K562 (cell line): ENCODE data around the gene C2CD2L. TPM values are rescaled to one million over a fixed set of nuclear protein-coding genes. Genes with fewer than 3 reads are reported as not detected.

Source experiments
- CREB3L1 ChIP-seq: fragments of 450-650 bp; IDR thresholded peaks from 2 replicates; pipeline ENCODE4 v1.6.1; 2014; ENCODE audit warnings: low read depth, mild to moderate bottlenecking, moderate library complexity, borderline replicate concordance
- ELK1 ChIP-seq: sonication (generic); formaldehyde crosslinking; IDR thresholded peaks from 2 replicates; pipeline ENCODE4 v1.8.1; 2022; ENCODE audit warnings: missing genetic modification reagents
- ESRRB ChIP-seq: fragments of 250-450 bp; sonication (Bioruptor Pico); IDR thresholded peaks from 2 replicates; pipeline ENCODE4 v1.5.0; 2020; ENCODE audit warnings: mild to moderate bottlenecking, moderate library complexity, borderline replicate concordance
- SRSF7 ChIP-seq: fragments of 200-400 bp; formaldehyde crosslinking; optimal IDR thresholded peaks from 2 replicates; pipeline ENCODE3; 2017; ENCODE audit warnings: mild to moderate bottlenecking, low read depth, low read length
- TAF15 ChIP-seq: fragments of 200-400 bp; formaldehyde crosslinking; IDR thresholded peaks from 2 replicates; pipeline ENCODE4 v1.6.1; 2017; ENCODE audit warnings: mild to moderate bottlenecking, low read depth, low read length, moderate library complexity
- TCFL5 ChIP-seq: fragments of 250-450 bp; sonication (Bioruptor Pico); conservative IDR thresholded peaks from 2 replicates; pipeline ENCODE4 v1.6.1; 2021; ENCODE audit warnings: mild to moderate bottlenecking, moderate library complexity, matching md5 sums
- TGIF2 ChIP-seq: sonication (generic); formaldehyde crosslinking; IDR thresholded peaks from 2 replicates; pipeline ENCODE4 v1.8.1; 2022; ENCODE audit warnings: mild to moderate bottlenecking, missing genetic modification reagents, moderate library complexity
- ZNF212 ChIP-seq: fragments of 450-650 bp; formaldehyde crosslinking; IDR thresholded peaks from 2 replicates; pipeline ENCODE4 v1.4.0; 2020; ENCODE audit warnings: mild to moderate bottlenecking
- ZNF263 ChIP-seq: sonication (generic); formaldehyde crosslinking; IDR thresholded peaks from 2 replicates; pipeline ENCODE4 v1.8.0; 2022; ENCODE audit warnings: mild to moderate bottlenecking, missing genetic modification reagents, borderline replicate concordance
- ZNF324 ChIP-seq: fragments of 250-450 bp; sonication (Bioruptor Pico); IDR thresholded peaks from 2 replicates; pipeline ENCODE4 v1.4.0; 2020; ENCODE audit warnings: mild to moderate bottlenecking
- ZNF551 ChIP-seq: fragments of 250-450 bp; sonication (Bioruptor Pico); IDR thresholded peaks from 2 replicates; pipeline ENCODE4 v1.5.0; 2021; ENCODE audit warnings: mild to moderate bottlenecking, moderate library complexity
- polyA plus RNA-seq, 8 experiments: library from polyadenylated mRNA; depleted of rRNA in 4 of 8; stranded (reverse) in 5 of 8; unstranded in 3 of 8; fragments of >200 nt; fragmentation: Nextera tagmentation in 2 of 8; fragmentation: Illumina TruSeq in 1 of 8; extraction: Ambion mirVana in 2 of 8; extraction: Trizol in 1 of 8; gene quantifications; 2 replicates each; pipeline versions ENCODE4 v1.2.1 to v1.2.3, GENCODE V29; 2011 to 2014; ENCODE audit warnings: inconsistent platforms in 1 of 8, missing spikeins in 1 of 8
- total RNA-seq, 7 experiments: library from RNA; depleted of rRNA in 6 of 7; stranded (reverse); fragments of >200 nt in 6 of 7; fragmentation: Illumina TruSeq in 2 of 7; extraction: Trizol in 2 of 7; gene quantifications; 2 replicates each; pipeline versions ENCODE4 v1.2.1 to v1.2.3, GENCODE V29; 2011 to 2021; ENCODE audit warnings: low replicate concordance in 1 of 7
- TF ChIP-seq, protein P1 (sequence below): fragments of 250-450 bp; sonication (Bioruptor Pico); IDR thresholded peaks from 2 replicates; pipeline ENCODE4 v1.8.0; 2022; ENCODE audit warnings: moderate library complexity, mild to moderate bottlenecking, inconsistent platforms
- TF ChIP-seq, protein P2 (sequence below): fragments of 450-650 bp; IDR thresholded peaks from 2 replicates; pipeline ENCODE4 v1.6.1; 2017; ENCODE audit warnings: mild to moderate bottlenecking, moderate library complexity
- TF ChIP-seq, protein P3 (sequence below): IDR thresholded peaks from 2 replicates; pipeline ENCODE4 v1.6.1; 2016; ENCODE audit warnings: missing genetic modification characterization, missing compliant biosample characterization
- TF ChIP-seq, protein P4 (sequence below): fragments of 200-800 bp; sonication (Bioruptor generic); IDR thresholded peaks from 2 replicates; pipeline ENCODE4 v1.6.1; 2017; ENCODE audit warnings: missing genetic modification characterization, missing compliant biosample characterization
- TF ChIP-seq, protein P5 (sequence below): fragments of 450-650 bp; formaldehyde crosslinking; IDR thresholded peaks from 2 replicates; pipeline ENCODE4 v1.4.0; 2020; ENCODE audit warnings: mild to moderate bottlenecking, moderate library complexity

Gene C2CD2L
- total and polyA plus RNA-seq, 9 of the 15 experiments (the other 6 are each of a cell fraction or from before 2014, with no cell fraction given), result 0.66 to 41.2 (median 14.8) TPM

GRCh38 chr11:119067371-119068222 is 39.5 kb upstream of the C2CD2L start, which contains the start of gene VPS11 (continued):
- TF ChIP-seq ZNF263 (CRISPR knock-in tag), result peak; percentile 24; the same call in 1 of the 2 replicates
- TF ChIP-seq CREB3L1, result 0 out of 2 replicates have a peak, but pooled peaks have one; percentile 34
- TF ChIP-seq ELK1 (CRISPR knock-in tag), result no peak
- TF ChIP-seq, protein P1, sequence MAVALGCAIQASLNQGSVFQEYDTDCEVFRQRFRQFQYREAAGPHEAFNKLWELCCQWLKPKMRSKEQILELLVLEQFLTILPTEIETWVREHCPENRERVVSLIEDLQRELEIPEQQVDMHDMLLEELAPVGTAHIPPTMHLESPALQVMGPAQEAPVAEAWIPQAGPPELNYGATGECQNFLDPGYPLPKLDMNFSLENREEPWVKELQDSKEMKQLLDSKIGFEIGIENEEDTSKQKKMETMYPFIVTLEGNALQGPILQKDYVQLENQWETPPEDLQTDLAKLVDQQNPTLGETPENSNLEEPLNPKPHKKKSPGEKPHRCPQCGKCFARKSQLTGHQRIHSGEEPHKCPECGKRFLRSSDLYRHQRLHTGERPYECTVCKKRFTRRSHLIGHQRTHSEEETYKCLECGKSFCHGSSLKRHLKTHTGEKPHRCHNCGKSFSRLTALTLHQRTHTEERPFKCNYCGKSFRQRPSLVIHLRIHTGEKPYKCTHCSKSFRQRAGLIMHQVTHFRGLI (CRISPR knock-in tag), result no peak
- TF ChIP-seq, protein P2, sequence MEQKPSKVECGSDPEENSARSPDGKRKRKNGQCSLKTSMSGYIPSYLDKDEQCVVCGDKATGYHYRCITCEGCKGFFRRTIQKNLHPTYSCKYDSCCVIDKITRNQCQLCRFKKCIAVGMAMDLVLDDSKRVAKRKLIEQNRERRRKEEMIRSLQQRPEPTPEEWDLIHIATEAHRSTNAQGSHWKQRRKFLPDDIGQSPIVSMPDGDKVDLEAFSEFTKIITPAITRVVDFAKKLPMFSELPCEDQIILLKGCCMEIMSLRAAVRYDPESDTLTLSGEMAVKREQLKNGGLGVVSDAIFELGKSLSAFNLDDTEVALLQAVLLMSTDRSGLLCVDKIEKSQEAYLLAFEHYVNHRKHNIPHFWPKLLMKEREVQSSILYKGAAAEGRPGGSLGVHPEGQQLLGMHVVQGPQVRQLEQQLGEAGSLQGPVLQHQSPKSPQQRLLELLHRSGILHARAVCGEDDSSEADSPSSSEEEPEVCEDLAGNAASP, result no peak
- no peak for TF ChIP-seq ZNF551 (CRISPR knock-in tag)
- no peak for TF ChIP-seq TGIF2 (CRISPR knock-in tag)
- TF ChIP-seq ESRRB (CRISPR knock-in tag), result no peak
- TF ChIP-seq, protein P3, sequence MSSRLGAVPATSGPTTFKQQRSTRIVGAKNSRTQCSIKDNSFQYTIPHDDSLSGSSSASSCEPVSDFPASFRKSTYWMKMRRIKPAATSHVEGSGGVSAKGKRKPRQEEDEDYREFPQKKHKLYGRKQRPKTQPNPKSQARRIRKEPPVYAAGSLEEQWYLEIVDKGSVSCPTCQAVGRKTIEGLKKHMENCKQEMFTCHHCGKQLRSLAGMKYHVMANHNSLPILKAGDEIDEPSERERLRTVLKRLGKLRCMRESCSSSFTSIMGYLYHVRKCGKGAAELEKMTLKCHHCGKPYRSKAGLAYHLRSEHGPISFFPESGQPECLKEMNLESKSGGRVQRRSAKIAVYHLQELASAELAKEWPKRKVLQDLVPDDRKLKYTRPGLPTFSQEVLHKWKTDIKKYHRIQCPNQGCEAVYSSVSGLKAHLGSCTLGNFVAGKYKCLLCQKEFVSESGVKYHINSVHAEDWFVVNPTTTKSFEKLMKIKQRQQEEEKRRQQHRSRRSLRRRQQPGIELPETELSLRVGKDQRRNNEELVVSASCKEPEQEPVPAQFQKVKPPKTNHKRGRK (tag), result no peak
- TF ChIP-seq, protein P4, sequence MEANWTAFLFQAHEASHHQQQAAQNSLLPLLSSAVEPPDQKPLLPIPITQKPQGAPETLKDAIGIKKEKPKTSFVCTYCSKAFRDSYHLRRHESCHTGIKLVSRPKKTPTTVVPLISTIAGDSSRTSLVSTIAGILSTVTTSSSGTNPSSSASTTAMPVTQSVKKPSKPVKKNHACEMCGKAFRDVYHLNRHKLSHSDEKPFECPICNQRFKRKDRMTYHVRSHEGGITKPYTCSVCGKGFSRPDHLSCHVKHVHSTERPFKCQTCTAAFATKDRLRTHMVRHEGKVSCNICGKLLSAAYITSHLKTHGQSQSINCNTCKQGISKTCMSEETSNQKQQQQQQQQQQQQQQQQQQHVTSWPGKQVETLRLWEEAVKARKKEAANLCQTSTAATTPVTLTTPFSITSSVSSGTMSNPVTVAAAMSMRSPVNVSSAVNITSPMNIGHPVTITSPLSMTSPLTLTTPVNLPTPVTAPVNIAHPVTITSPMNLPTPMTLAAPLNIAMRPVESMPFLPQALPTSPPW (CRISPR knock-in tag), result peak; percentile 72
- no peak for TF ChIP-seq ZNF212 (CRISPR knock-in tag)
- no peak for TF ChIP-seq ZNF324 (CRISPR knock-in tag)
- TF ChIP-seq SRSF7, result no peak
- TF ChIP-seq, protein P5, sequence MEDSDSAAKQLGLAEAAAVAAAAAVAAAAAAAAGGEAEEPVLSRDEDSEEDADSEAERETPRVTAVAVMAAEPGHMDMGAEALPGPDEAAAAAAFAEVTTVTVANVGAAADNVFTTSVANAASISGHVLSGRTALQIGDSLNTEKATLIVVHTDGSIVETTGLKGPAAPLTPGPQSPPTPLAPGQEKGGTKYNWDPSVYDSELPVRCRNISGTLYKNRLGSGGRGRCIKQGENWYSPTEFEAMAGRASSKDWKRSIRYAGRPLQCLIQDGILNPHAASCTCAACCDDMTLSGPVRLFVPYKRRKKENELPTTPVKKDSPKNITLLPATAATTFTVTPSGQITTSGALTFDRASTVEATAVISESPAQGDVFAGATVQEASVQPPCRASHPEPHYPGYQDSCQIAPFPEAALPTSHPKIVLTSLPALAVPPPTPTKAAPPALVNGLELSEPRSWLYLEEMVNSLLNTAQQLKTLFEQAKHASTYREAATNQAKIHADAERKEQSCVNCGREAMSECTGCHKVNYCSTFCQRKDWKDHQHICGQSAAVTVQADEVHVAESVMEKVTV, result no peak
- TF ChIP-seq TCFL5 (CRISPR knock-in tag), result no peak
- no peak for TF ChIP-seq TAF15
